Heart right ventricle (tissue), 16 donors: Measurements from ENCODE around the gene PEAK3. TPM values are rescaled to one million over a fixed set of nuclear protein-coding genes. Genes with fewer than 3 reads are reported as not detected.

Source experiments
- ATAC-seq, 8 donors: fragments of 200-7000 bp; cut with Tn5 transposase; one replicate each; pipeline ENCODE4 v1.9.1; 2020; ENCODE audit warnings: mild to moderate bottlenecking in 8 of 8, moderate library complexity in 8 of 8, moderate number of reproducible peaks in 1 of 8
- DNase-seq, 2 donors: peaks; one replicate each; pipeline ENCODE4 v3.0.0-alpha.2; 2020
- H3K27ac ChIP-seq, 10 donors: fragments of 200-600 bp; sonication (generic) in 2 of 10; one replicate each; pipeline versions ENCODE4 v1.5.0 to v1.8.0; 2020 to 2022; ENCODE audit warnings: mild to moderate bottlenecking in 3 of 10
- H3K27me3 ChIP-seq, 7 donors: fragments of 200-600 bp; one replicate each; pipeline ENCODE4 v1.8.0; 2021 to 2022; ENCODE audit warnings: mild to moderate bottlenecking in 2 of 7
- H3K36me3 ChIP-seq, 9 donors: fragments of 200-600 bp; sonication (generic) in 1 of 9; one replicate each; pipeline versions ENCODE4 v1.5.0 to v1.8.0; 2020 to 2022; ENCODE audit warnings: mild to moderate bottlenecking in 2 of 9
- H3K4me1 ChIP-seq, 9 donors: fragments of 200-600 bp; sonication (generic) in 1 of 9; one replicate each; pipeline versions ENCODE4 v1.5.0 to v1.8.0; 2020 to 2022; ENCODE audit warnings: mild to moderate bottlenecking in 4 of 9
- H3K4me3 ChIP-seq, 10 donors: fragments of 200-600 bp; sonication (generic) in 2 of 10; one replicate each; pipeline versions ENCODE4 v1.5.0 to v1.8.0; 2020 to 2022; ENCODE audit warnings: mild to moderate bottlenecking in 7 of 10, moderate library complexity in 2 of 10
- H3K9me3 ChIP-seq, 11 donors: fragments of 200-600 bp in 10 of 11; sonication (generic) in 2 of 11; one replicate each; pipeline versions ENCODE4 v1.5.0 to v1.8.0; 2013 to 2022; ENCODE audit warnings: mild to moderate bottlenecking in 2 of 11, control low read depth in 1 of 11, moderate library complexity in 1 of 11
- WGBS, 2 donors: extraction: QIAGEN DNeasy Blood & Tissue Kit; methylation state at CpG; one replicate each; pipeline ENCODE4 v1.1.7; 2013; ENCODE audit warnings: inconsistent platforms in 1 of 2; 5-methylcytosine and 5-hydroxymethylcytosine counted together
- intact Hi-C, 10 donors: fragments of 100-400 bp; cut with DNase I; formaldehyde crosslinking; loops; one replicate each; pipeline versions ENCODE4 v1.11.1 to v1.14.2; 2022
- polyA plus RNA-seq, 2 donors: library from polyadenylated mRNA; stranded (reverse); fragments of 200-250 nt; gene quantifications; one replicate each; pipeline ENCODE4 v1.2.3, GENCODE V29; 2013
- total RNA-seq, 10 donors: library from RNA; stranded (reverse); fragmentation: NEBNext Ultra II Directional in 3 of 10; extraction: Animal tissue kit (Norgen Biotek cat#: 25700) in 3 of 10; gene quantifications; one replicate each; pipeline versions ENCODE4 v1.2.1 to v1.2.4, GENCODE V29; 2021 to 2023
- TF ChIP-seq, protein P1 (sequence below), 9 donors: fragments of 200-600 bp; sonication (generic) in 2 of 9; IDR thresholded peaks; one replicate each; pipeline versions ENCODE4 v1.5.0 to v1.8.0; 2021 to 2022; ENCODE audit warnings: antibody characterized with exemption in 9 of 9, mild to moderate bottlenecking in 5 of 9, moderate library complexity in 1 of 9
- donor health status: Arrhythmogenic right ventricular cardiomyopathy.
- donor health status: ischemic (EF 13 %, LVEDD 7.1; RV severe dilation, severe dysfunction).
- donor health status: healthy with polysubstance abuse.
- donor health status: DM: no; HTN: yes; CAD: no.
- donor health status: DM: no; HTN: no; CAD: no.
- donor health status: ischemic (EF 25% LVEDD 6.9; RV normal size, moderate dysfunction).
- donor health status: ischemic (EF 25% LVEDD 5.7; RV mildly dilated, moderate dysfunction).
- donor health status: healthy.
- donor health status: DM: yes; HTN: yes; CAD: no.
- donor health status: Ischemic cardiomyopathy.
- donor health status: ischemic (EF 35%, LVEDD 5.7; RV mildly dilated, moderate dysfunction).
- donor health status: nonischemic (EF 11% LVEDD 7.7; RV severe dilation, severe dysfunction).
- donor health status: DM: yes; HTN: yes; CAD: no.
- donor health status: PGD.
- donor health status: ischemic (EF 29% LVEDD 5.4; RV normal size, mild dysfunction).
- donor health status: nonischemic (EF 23%, LVEDD 6.1; RV moderate dilation, normal function).

The PEAK3 gene
- total and polyA plus RNA-seq, 12 donors: 0.11 to 1.1 (median 0.19) TPM

DNA sequence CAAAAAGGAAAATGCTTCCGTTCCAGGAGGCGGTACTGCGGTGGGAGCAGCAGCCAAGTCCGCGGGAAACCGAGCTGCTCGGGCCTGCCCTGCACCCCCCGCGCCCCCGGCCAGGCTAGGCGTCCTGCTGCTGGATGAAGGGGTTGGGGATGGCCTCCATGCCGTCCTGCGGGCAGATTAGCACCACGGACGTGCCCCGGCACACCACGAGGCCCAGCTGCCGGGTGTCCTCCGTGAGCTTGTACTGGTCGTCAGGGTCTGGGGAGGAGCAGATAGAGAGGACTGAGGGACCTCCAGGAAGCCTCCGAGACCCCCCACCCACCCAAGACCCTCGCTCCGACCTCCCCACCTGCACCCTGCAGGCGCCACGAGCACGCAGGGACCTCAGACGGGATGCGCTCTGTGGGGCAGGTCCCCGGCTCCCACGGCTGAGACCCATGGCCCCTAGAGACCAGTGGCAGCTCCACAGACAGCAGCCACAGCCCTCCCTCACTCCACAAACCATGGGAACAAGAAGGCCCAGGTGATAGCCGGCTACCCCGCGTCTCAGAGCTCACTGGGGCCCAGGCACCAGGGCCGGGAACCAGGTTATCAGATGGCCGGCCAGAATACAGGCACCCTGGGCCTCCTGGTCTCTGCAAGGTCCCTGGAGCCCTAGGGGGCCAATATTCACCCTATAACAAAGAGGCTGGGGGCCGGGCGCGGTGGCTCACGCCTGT, 39.7 kb upstream of the PEAK3 start:
- TF ChIP-seq, protein P1, sequence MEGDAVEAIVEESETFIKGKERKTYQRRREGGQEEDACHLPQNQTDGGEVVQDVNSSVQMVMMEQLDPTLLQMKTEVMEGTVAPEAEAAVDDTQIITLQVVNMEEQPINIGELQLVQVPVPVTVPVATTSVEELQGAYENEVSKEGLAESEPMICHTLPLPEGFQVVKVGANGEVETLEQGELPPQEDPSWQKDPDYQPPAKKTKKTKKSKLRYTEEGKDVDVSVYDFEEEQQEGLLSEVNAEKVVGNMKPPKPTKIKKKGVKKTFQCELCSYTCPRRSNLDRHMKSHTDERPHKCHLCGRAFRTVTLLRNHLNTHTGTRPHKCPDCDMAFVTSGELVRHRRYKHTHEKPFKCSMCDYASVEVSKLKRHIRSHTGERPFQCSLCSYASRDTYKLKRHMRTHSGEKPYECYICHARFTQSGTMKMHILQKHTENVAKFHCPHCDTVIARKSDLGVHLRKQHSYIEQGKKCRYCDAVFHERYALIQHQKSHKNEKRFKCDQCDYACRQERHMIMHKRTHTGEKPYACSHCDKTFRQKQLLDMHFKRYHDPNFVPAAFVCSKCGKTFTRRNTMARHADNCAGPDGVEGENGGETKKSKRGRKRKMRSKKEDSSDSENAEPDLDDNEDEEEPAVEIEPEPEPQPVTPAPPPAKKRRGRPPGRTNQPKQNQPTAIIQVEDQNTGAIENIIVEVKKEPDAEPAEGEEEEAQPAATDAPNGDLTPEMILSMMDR (IDR thresholded peaks at IDR 0.05): no peak
- Histone ChIP-seq H3K4me1 (peaks cover 0 to 18% (median 10%) of the 10 kb centered on the region in 9 donors), H3K4me3 (no peak overlapping the region), H3K27ac (no peak overlapping the region), H3K27me3 (no peaks in the 10 kb centered on the region), H3K9me3 (no peaks in the 10 kb centered on the region), H3K36me3 (peaks cover 0 to 52% (median 0%) of the 10 kb centered on the region in 9 donors)
- intact Hi-C loops: no loop called here
- WGBS, 2 donors: 93 to 94% methylated on average over 39 of the region's 39 CpGs
- DNase-seq (no peak), ATAC-seq (no peak)

- ATAC-seq (no peak), DNase-seq (no peak)
- intact Hi-C loops: no loop called here
- Histone ChIP-seq H3K27ac (no peak overlapping the region), H3K9me3 (no peaks in the 10 kb centered on the region), H3K4me3 (no peak overlapping the region), H3K4me1 (peaks cover 0 to 19% (median 6%) of the 10 kb centered on the region in 9 donors), H3K36me3 (peaks cover 0 to 48% (median 0%) of the 10 kb centered on the region in 9 donors), H3K27me3 (no peaks in the 10 kb centered on the region)
- TF ChIP-seq, protein P1 (IDR thresholded peaks at IDR 0.05): no peak
- WGBS, 2 donors: 82 to 95% methylated on average over 12 of the region's 12 CpGs
These were observed 39.0 kb upstream of the PEAK3 start for GRCh38 chr19:2320939-2321338.

DNA sequence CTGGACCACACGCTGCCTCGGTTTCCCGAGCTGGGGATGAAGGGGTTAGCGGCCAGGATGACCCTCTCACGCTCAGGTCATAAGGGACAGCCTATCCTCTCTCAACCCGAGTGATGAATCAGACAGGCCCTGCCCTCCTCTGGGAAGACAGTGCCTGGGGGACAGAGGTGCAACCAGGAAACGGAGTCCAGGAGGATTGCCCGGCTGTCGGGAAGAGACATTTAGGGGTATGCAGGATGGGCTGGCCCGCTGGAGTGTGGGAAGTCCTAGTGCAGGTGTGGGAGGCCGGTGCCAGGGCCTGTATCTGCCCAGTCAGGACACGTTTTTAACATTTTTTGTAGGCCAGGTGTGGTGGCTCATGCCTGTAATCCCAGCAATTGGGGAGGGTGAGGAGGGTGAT, 38.1 kb upstream of the PEAK3 start:
- Histone ChIP-seq H3K36me3 (peaks cover 0 to 40% (median 0%) of the 10 kb centered on the region in 9 donors), H3K4me1 (peaks cover 0 to 22% (median 6%) of the 10 kb centered on the region in 9 donors), H3K27ac (no peak overlapping the region), H3K27me3 (no peaks in the 10 kb centered on the region), H3K9me3 (peaks cover 0 to 8% (median 3%) of the 10 kb centered on the region in 11 donors), H3K4me3 (no peak overlapping the region)
- intact Hi-C loops: no loop called here
- DNase-seq: no peak
- 76 to 77% methylated on average over 12 of the region's 12 CpGs for WGBS, 2 donors
- TF ChIP-seq, protein P1 (IDR thresholded peaks at IDR 0.05): no peak
- no peak for ATAC-seq

DNA sequence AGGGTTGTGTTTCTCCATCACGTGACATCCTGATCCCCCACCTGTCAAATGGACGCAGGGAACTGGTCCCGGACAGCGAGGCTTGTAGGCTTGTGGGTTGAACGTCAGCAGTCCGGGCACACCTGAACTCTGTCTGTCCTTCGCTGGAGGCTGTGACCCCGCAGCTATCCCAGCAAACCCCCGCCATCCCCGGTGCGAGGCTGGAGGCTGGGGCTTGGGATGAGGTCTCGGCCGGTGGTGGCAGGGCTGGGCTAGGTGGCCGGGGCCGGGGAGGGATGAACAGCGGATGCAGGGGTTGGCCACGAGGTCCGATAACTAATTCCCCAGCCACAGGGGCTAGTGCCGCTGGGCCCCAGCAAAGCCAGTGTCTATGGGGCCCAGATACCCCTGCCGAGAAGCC, 37.6 kb upstream of the PEAK3 start:
- ATAC-seq: no peak
- TF ChIP-seq, protein P1 (IDR thresholded peaks at IDR 0.05): no peak
- H3K27ac ChIP-seq: no peak overlapping the region
- H3K27me3 ChIP-seq: no peaks in the 10 kb centered on the region
- no peak for DNase-seq
- intact Hi-C loops: loop anchor here in 8 of 10 donors (5.0 to 10.0 kb wide), 5 partner anchors 42 to 167 kb away; partner anchors contain the start of genes PLEKHJ1 (in 5 of the 8), SF3A2 (in 5 of the 8) and AP3D1 (in 1 of the 8)
- H3K4me1 ChIP-seq: peaks cover 0 to 22% (median 6%) of the 10 kb centered on the region in 9 donors
- no peak overlapping the region for H3K4me3 ChIP-seq
- peaks cover 0 to 35% (median 0%) of the 10 kb centered on the region in 9 donors for H3K36me3 ChIP-seq
- peaks cover 0 to 13% (median 6%) of the 10 kb centered on the region in 11 donors for H3K9me3 ChIP-seq
- WGBS, 2 donors: 90 to 92% methylated on average over 20 of the region's 20 CpGs
